Parathyroid adenoma (tissue), 2 donors: ENCODE measurements around the gene XYLB.
"Not testable (repeated sequence)": the region's sequence is repeated elsewhere in the genome, so short reads cannot be mapped to it uniquely, and the experiment has no call there.

ENCODE experiments used
- H2AFZ ChIP-seq: fragments of 300-600 bp; sonication (generic); one replicate; pipeline ENCODE4 v1.7.0; 2017; ENCODE audit warnings: antibody characterized with exemption, mild to moderate bottlenecking
- H3K27ac ChIP-seq: fragments of 300-600 bp; sonication (generic); one replicate; pipeline ENCODE4 v1.7.0; 2017
- H3K27me3 ChIP-seq: fragments of 300-600 bp; sonication (generic); one replicate; pipeline ENCODE4 v1.7.0; 2017; ENCODE audit warnings: low read length; ENCODE audit not compliant: control insufficient read depth, insufficient read depth
- H3K36me3 ChIP-seq: fragments of 300-600 bp; sonication (generic); one replicate; pipeline ENCODE4 v1.7.0; 2017; ENCODE audit warnings: low read length; ENCODE audit not compliant: control insufficient read depth, insufficient read depth
- H3K4me1 ChIP-seq: fragments of 300-600 bp; sonication (generic); one replicate; pipeline ENCODE4 v1.7.0; 2017; ENCODE audit warnings: control low read depth
- H3K4me2 ChIP-seq: fragments of 300-600 bp; sonication (generic); one replicate; pipeline ENCODE4 v1.7.0; 2017; ENCODE audit warnings: low read length
- H3K4me3 ChIP-seq: fragments of 300-600 bp; sonication (generic); one replicate; pipeline ENCODE4 v1.7.0; 2017; ENCODE audit warnings: low read depth, low read length
- H3K79me2 ChIP-seq: fragments of 300-600 bp; sonication (generic); one replicate; pipeline ENCODE4 v1.7.0; 2017; ENCODE audit warnings: control low read depth
- H3K9ac ChIP-seq: fragments of 300-600 bp; sonication (generic); one replicate; pipeline ENCODE4 v1.7.0; 2017; ENCODE audit warnings: mild to moderate bottlenecking
- H3K9me3 ChIP-seq: fragments of 300-600 bp; sonication (generic); one replicate; pipeline ENCODE4 v1.7.0; 2017; ENCODE audit warnings: low read length; ENCODE audit not compliant: control insufficient read depth
- CTCF ChIP-seq: fragments of 300-600 bp; sonication (generic); IDR thresholded peaks from one replicate; pipeline ENCODE4 v1.7.0; 2017; ENCODE audit warnings: antibody characterized with exemption, mild to moderate bottlenecking
- donor health status: primary hyperparathyroidism.

The XYLB gene

GRCh38 chr3:38315488-38316230, 30.9 kb upstream of the XYLB start:
- Histone ChIP-seq H2AFZ (no peak overlapping the region), H3K9me3 (no peaks in the 10 kb centered on the region), H3K9ac (no peak overlapping the region), H3K27ac (no peak overlapping the region), H3K4me2 (no peak overlapping the region), H3K36me3 (no peaks in the 10 kb centered on the region), H3K4me1 (no peaks in the 10 kb centered on the region), H3K79me2 (no peaks in the 10 kb centered on the region), H3K27me3 (no peaks in the 10 kb centered on the region), H3K4me3 (no peak overlapping the region)
- TF ChIP-seq CTCF = no peak

- H3K9me3 ChIP-seq = no peaks in the 10 kb centered on the region
- no peak for TF ChIP-seq CTCF
- H3K4me3 ChIP-seq = no peak overlapping the region
- no peaks in the 10 kb centered on the region for H3K4me1 ChIP-seq
- no peak overlapping the region for H3K27ac ChIP-seq
- no peaks in the 10 kb centered on the region for H3K79me2 ChIP-seq
- no peaks in the 10 kb centered on the region for H3K36me3 ChIP-seq
- no peaks in the 10 kb centered on the region for H3K27me3 ChIP-seq
- no peak overlapping the region for H3K9ac ChIP-seq
- H2AFZ ChIP-seq = no peak overlapping the region
- no peak overlapping the region for H3K4me2 ChIP-seq
Observed at GRCh38 chr3:38316356-38317191, 30.0 kb upstream of the XYLB start.

- Histone ChIP-seq H3K4me1 (no peaks in the 10 kb centered on the region), H3K27ac (no peak overlapping the region), H3K27me3 (no peaks in the 10 kb centered on the region), H3K4me2 (no peak overlapping the region), H3K4me3 (no peak overlapping the region), H2AFZ (no peak overlapping the region), H3K79me2 (no peaks in the 10 kb centered on the region), H3K36me3 (no peaks in the 10 kb centered on the region), H3K9ac (no peak overlapping the region), H3K9me3 (no peaks in the 10 kb centered on the region)
- no peak for TF ChIP-seq CTCF
Observed at GRCh38 chr3:38317192-38317759, 29.3 kb upstream of the XYLB start.

GRCh38 chr3:38318766-38319671, 27.6 kb upstream of the XYLB start:
- Histone ChIP-seq H3K27ac (no peak overlapping the region), H2AFZ (no peak overlapping the region), H3K27me3 (no peaks in the 10 kb centered on the region), H3K9ac (no peak overlapping the region), H3K4me3 (no peak overlapping the region), H3K9me3 (no peaks in the 10 kb centered on the region), H3K4me1 (no peaks in the 10 kb centered on the region), H3K4me2 (no peak overlapping the region), H3K79me2 (no peaks in the 10 kb centered on the region), H3K36me3 (no peaks in the 10 kb centered on the region)
- no peak for TF ChIP-seq CTCF

GRCh38 chr3:38320638-38321037, 25.9 kb upstream of the XYLB start:
- not testable (repeated sequence) for H3K4me2 ChIP-seq, H3K79me2 ChIP-seq, H3K9ac ChIP-seq, H3K36me3 ChIP-seq, H3K9me3 ChIP-seq, H2AFZ ChIP-seq, H3K4me1 ChIP-seq, H3K4me3 ChIP-seq, H3K27me3 ChIP-seq, H3K27ac ChIP-seq
